Muscle layer of colon (tissue), 2 donors: ENCODE results near the gene SNRNP35.
"Not testable (repeated sequence)": the region's sequence is repeated elsewhere in the genome, so short reads cannot be mapped to it uniquely, and the experiment has no call there.

ENCODE experiments used
- H3K27ac ChIP-seq: one replicate; pipeline ENCODE4 v1.7.0; 2013; ENCODE audit warnings: low read depth, mild to moderate bottlenecking, low read length, moderate library complexity
- H3K27me3 ChIP-seq, 2 donors: one replicate each; pipeline ENCODE4 v1.7.0; 2013; ENCODE audit warnings: low read length in 2 of 2, mild to moderate bottlenecking in 2 of 2; ENCODE audit not compliant: insufficient read depth in 2 of 2, control insufficient read depth in 1 of 2
- H3K36me3 ChIP-seq: one replicate; pipeline ENCODE4 v1.7.0; 2013; ENCODE audit warnings: mild to moderate bottlenecking, low read length; ENCODE audit not compliant: insufficient read depth
- H3K4me1 ChIP-seq: one replicate; pipeline ENCODE4 v1.7.0; 2013; ENCODE audit warnings: mild to moderate bottlenecking, low read length; ENCODE audit not compliant: insufficient read depth
- H3K4me3 ChIP-seq, 2 donors: one replicate each; pipeline ENCODE4 v1.7.0; 2013; ENCODE audit warnings: low read length in 2 of 2, low read depth in 1 of 2, mild to moderate bottlenecking in 1 of 2, moderate library complexity in 1 of 2
- H3K9ac ChIP-seq: one replicate; pipeline ENCODE4 v1.7.0; 2013; ENCODE audit warnings: low read length
- H3K9me3 ChIP-seq: one replicate; pipeline ENCODE4 v1.7.0; 2013; ENCODE audit warnings: mild to moderate bottlenecking, low read length
- donor health status: abdominal sarcoma.
- donor health status: Adenocarcinoma of cecum.

The SNRNP35 gene

GRCh38 chr12:123514582-123515221 lies 56.8 kb downstream of the SNRNP35 start:
- not testable (repeated sequence) for H3K4me3 ChIP-seq, H3K9me3 ChIP-seq, H3K27ac ChIP-seq, H3K4me1 ChIP-seq, H3K9ac ChIP-seq, H3K27me3 ChIP-seq
- peaks cover 52% of the 10 kb centered on the region for H3K36me3 ChIP-seq

GRCh38 chr12:123516216-123516780 lies 58.4 kb downstream of the SNRNP35 start:
- peaks cover 52% of the 10 kb centered on the region for H3K36me3 ChIP-seq
- H3K9me3 ChIP-seq, result no peaks in the 10 kb centered on the region
- H3K4me3 ChIP-seq, result no peak overlapping the region
- H3K27ac ChIP-seq, result no peak overlapping the region
- H3K9ac ChIP-seq, result no peak overlapping the region
- no peaks in the 10 kb centered on the region for H3K27me3 ChIP-seq
- H3K4me1 ChIP-seq, result peaks cover 10% of the 10 kb centered on the region
